Fibroblast of mammary gland (primary cell): ENCODE measurements around the gene POU6F2.

Source experiments
- DNase-seq: peaks from one replicate; pipeline ENCODE4 v3.0.0-alpha.2; 2010; ENCODE audit warnings: low read depth
- H3K4me3 ChIP-seq: 2 replicates; pipeline ENCODE4 v1.5.1; 2011; ENCODE audit warnings: low read depth, mild to moderate bottlenecking, low read length, moderate library complexity; ENCODE audit not compliant: control insufficient read depth
- TF ChIP-seq, protein P1 (sequence below): conservative IDR thresholded peaks from 2 replicates; pipeline ENCODE4 v1.5.1; 2011; ENCODE audit warnings: low read depth, low read length, inconsistent platforms; ENCODE audit not compliant: control insufficient read depth, insufficient read depth

The POU6F2 gene, protein sequence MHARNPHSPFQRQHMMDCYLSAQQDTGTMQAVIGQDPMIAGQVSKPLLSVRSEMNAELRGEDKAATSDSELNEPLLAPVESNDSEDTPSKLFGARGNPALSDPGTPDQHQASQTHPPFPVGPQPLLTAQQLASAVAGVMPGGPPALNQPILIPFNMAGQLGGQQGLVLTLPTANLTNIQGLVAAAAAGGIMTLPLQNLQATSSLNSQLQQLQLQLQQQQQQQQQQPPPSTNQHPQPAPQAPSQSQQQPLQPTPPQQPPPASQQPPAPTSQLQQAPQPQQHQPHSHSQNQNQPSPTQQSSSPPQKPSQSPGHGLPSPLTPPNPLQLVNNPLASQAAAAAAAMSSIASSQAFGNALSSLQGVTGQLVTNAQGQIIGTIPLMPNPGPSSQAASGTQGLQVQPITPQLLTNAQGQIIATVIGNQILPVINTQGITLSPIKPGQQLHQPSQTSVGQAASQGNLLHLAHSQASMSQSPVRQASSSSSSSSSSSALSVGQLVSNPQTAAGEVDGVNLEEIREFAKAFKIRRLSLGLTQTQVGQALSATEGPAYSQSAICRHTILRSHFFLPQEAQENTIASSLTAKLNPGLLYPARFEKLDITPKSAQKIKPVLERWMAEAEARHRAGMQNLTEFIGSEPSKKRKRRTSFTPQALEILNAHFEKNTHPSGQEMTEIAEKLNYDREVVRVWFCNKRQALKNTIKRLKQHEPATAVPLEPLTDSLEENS

GRCh38 chr7:38977685-38978084, at the start of gene POU6F2:
POU6F2 (plus strand) TSS chr7:38977909; CDS start chr7:38977954, 45 bp downstream.
- TF ChIP-seq, protein P1, sequence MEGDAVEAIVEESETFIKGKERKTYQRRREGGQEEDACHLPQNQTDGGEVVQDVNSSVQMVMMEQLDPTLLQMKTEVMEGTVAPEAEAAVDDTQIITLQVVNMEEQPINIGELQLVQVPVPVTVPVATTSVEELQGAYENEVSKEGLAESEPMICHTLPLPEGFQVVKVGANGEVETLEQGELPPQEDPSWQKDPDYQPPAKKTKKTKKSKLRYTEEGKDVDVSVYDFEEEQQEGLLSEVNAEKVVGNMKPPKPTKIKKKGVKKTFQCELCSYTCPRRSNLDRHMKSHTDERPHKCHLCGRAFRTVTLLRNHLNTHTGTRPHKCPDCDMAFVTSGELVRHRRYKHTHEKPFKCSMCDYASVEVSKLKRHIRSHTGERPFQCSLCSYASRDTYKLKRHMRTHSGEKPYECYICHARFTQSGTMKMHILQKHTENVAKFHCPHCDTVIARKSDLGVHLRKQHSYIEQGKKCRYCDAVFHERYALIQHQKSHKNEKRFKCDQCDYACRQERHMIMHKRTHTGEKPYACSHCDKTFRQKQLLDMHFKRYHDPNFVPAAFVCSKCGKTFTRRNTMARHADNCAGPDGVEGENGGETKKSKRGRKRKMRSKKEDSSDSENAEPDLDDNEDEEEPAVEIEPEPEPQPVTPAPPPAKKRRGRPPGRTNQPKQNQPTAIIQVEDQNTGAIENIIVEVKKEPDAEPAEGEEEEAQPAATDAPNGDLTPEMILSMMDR = no peak
- DNase-seq = no peak
- H3K4me3 ChIP-seq = no peak within 1 kb of the TSS

GRCh38 chr7:38928506-38928905, 49.2 kb upstream of the POU6F2 start:
- TF ChIP-seq, protein P1 = no peak

GRCh38 chr7:38929460-38930171, 48.1 kb upstream of the POU6F2 start:
- TF ChIP-seq, protein P1 = no peak
- no peak overlapping the region for H3K4me3 ChIP-seq
- no peak for DNase-seq

More at GRCh38 chr7:38928506-38928905, 49.2 kb upstream of the POU6F2 start:
- H3K4me3 ChIP-seq = no peak overlapping the region
- no peak for DNase-seq

- H3K4me3 ChIP-seq = no peak overlapping the region
- TF ChIP-seq, protein P1 = peak; percentile 95
- DNase-seq = peak; percentile 48
These were observed 45.1 kb upstream of the POU6F2 start for GRCh38 chr7:38932509-38933168.

DNA sequence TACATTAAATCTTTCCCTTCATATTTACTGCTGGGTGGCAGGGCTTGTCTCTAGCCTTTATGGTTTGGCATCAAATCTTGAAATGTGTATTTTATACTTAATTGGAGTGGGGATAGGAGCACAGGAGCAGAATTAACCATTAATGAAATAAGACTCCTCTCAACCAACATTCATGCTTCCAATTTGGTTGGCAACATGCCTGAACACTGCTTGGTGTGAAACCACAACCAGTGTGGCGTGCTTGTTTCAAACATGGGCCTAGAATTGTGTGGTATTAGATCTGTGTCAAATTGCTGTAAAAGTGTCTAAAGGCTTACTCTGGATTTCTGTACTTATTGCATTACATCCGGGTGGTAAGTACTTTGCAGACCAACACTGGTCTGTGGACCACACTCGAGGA, 43.7 kb upstream of the POU6F2 start:
- TF ChIP-seq, protein P1 = no peak
- no peak for DNase-seq
- no peak overlapping the region for H3K4me3 ChIP-seq

GRCh38 chr7:38934536-38934935, 43.2 kb upstream of the POU6F2 start:
- H3K4me3 ChIP-seq = no peak overlapping the region
- TF ChIP-seq, protein P1 = no peak
- DNase-seq = peak; percentile 13
